GM21360 (cell line): ENCODE measurements around the gene GM2A.

Source experiments
- ATAC-seq: cut with Tn5 transposase; IDR thresholded peaks from one replicate; pipeline ENCODE4 v1.9.1; 2021; ENCODE audit warnings: mild to moderate bottlenecking, moderate library complexity; ENCODE audit not compliant: unreplicated experiment

Gene GM2A

GRCh38 chr5:151252762-151253604 is at the start of gene GM2A:
GM2A (plus strand) TSS chr5:151253185; CDS start chr5:151253217, 32 bp downstream.
- peak; percentile 66 for ATAC-seq

- ATAC-seq, result no peak
Observed at GRCh38 chr5:151204051-151204450, 48.9 kb upstream of the GM2A start.

GRCh38 chr5:151205411-151205810 is 47.6 kb upstream of the GM2A start:
- ATAC-seq, result no peak

GRCh38 chr5:151208481-151208914 is 44.5 kb upstream of the GM2A start:
- ATAC-seq, result no peak

- no peak for ATAC-seq
Observed at GRCh38 chr5:151212406-151212798, 40.6 kb upstream of the GM2A start.

- peak; percentile 80 for ATAC-seq
Observed at GRCh38 chr5:151213803-151214613, 39.0 kb upstream of the GM2A start.

- ATAC-seq, result peak; percentile 39
Observed at GRCh38 chr5:151214614-151215545, 38.1 kb upstream of the GM2A start.

- ATAC-seq, result no peak
Observed at GRCh38 chr5:151215546-151215880, 37.5 kb upstream of the GM2A start.

GRCh38 chr5:151216781-151217180 is 36.2 kb upstream of the GM2A start:
- no peak for ATAC-seq

- ATAC-seq, result no peak
Observed at GRCh38 chr5:151218177-151218576, 34.8 kb upstream of the GM2A start.

GRCh38 chr5:151219138-151219537 is 33.8 kb upstream of the GM2A start:
- no peak for ATAC-seq

- ATAC-seq, result no peak
Observed at GRCh38 chr5:151219789-151220188, 33.2 kb upstream of the GM2A start.

GRCh38 chr5:151221574-151221973 is 31.4 kb upstream of the GM2A start:
- no peak for ATAC-seq

- no peak for ATAC-seq
Observed at GRCh38 chr5:151222054-151222789, 30.8 kb upstream of the GM2A start.

- peak; percentile 63 for ATAC-seq
Observed at GRCh38 chr5:151222790-151223446, 30.1 kb upstream of the GM2A start.

- peak; percentile 64 for ATAC-seq
Observed at GRCh38 chr5:151223447-151224264, 29.3 kb upstream of the GM2A start, which contains the start of gene CCDC69. CCDC69 (minus strand) TSS chr5:151224092; CDS start chr5:151223970, 122 bp downstream.

- ATAC-seq, result no peak
Observed at GRCh38 chr5:151224372-151224771, 28.6 kb upstream of the GM2A start.

- ATAC-seq, result no peak
Observed at GRCh38 chr5:151225071-151225470, 27.9 kb upstream of the GM2A start.

GRCh38 chr5:151225475-151225874 is 27.5 kb upstream of the GM2A start:
- no peak for ATAC-seq
